K562 (cell line): ENCODE results near the gene SHB. TPM values are rescaled to one million over a fixed set of nuclear protein-coding genes. Genes with fewer than 3 reads are reported as not detected.

Source experiments
- CAMTA2 ChIP-seq: fragments of 250-450 bp; sonication (Bioruptor Pico); conservative IDR thresholded peaks from 2 replicates; pipeline ENCODE4 v1.5.1; 2022
- CEBPG ChIP-seq, 3 experiments: fragments of 200-800 bp in 1 of 3; sonication (Bioruptor generic) in 1 of 3; sonication (generic) in 1 of 3; formaldehyde crosslinking in 1 of 3; IDR thresholded peaks in 2 of 3; conservative IDR thresholded peaks in 1 of 3; 2 replicates each; pipeline versions ENCODE4 v1.6.1 to v1.8.0; 2016 to 2022; ENCODE audit warnings: missing compliant biosample characterization in 2 of 3, missing genetic modification characterization in 2 of 3, mild to moderate bottlenecking in 1 of 3, missing genetic modification reagents in 1 of 3
- CTBP1 ChIP-seq: fragments of 450-650 bp; IDR thresholded peaks from 2 replicates; pipeline ENCODE4 v1.6.1; 2016; ENCODE audit warnings: borderline replicate concordance
- ERF ChIP-seq: fragments of 450-650 bp; formaldehyde crosslinking; IDR thresholded peaks from 2 replicates; pipeline ENCODE4 v1.4.0; 2020; ENCODE audit warnings: mild to moderate bottlenecking, mixed read lengths
- GABPA ChIP-seq: fragments of 200-800 bp; sonication (Bioruptor generic); conservative IDR thresholded peaks from 2 replicates; pipeline ENCODE4 v1.6.1; 2016; ENCODE audit warnings: low read depth, missing genetic modification characterization, missing compliant biosample characterization
- HMG20B ChIP-seq: fragments of 250-450 bp; sonication (Bioruptor Pico); IDR thresholded peaks from 2 replicates; pipeline ENCODE4 v1.5.0; 2021; ENCODE audit warnings: mild to moderate bottlenecking
- JUND ChIP-seq, 2 experiments: IDR thresholded peaks; 2 replicates in 1 of 2; 3 replicates in 1 of 2; pipeline ENCODE4 v1.6.1; 2011; ENCODE audit warnings: borderline replicate concordance in 2 of 2, low read depth in 2 of 2, low read length in 2 of 2, improper control_type of control experiment in 1 of 2, missing biosample characterization in 1 of 2, missing genetic modification characterization in 1 of 2, missing genetic modification reagents in 1 of 2
- PCBP1 ChIP-seq: fragments of 200-400 bp; formaldehyde crosslinking; IDR thresholded peaks from 2 replicates; pipeline ENCODE4 v1.6.1; 2018; ENCODE audit warnings: mild to moderate bottlenecking, low read depth, low read length; ENCODE audit not compliant: poor library complexity, severe bottlenecking
- RBM25 ChIP-seq: fragments of 200-400 bp; formaldehyde crosslinking; IDR thresholded peaks from 2 replicates; pipeline ENCODE4 v1.6.1; 2018; ENCODE audit warnings: low read length, low read depth, moderate library complexity; ENCODE audit not compliant: severe bottlenecking
- TOE1 ChIP-seq, 2 experiments: fragments of 450-650 bp in 1 of 2; sonication (generic) in 1 of 2; formaldehyde crosslinking in 1 of 2; IDR thresholded peaks; 2 replicates each; pipeline versions ENCODE4 v1.7.1 to v1.8.0; 2016 to 2022; ENCODE audit warnings: borderline replicate concordance in 2 of 2, mild to moderate bottlenecking in 2 of 2, antibody characterized with exemption in 1 of 2, inconsistent platforms in 1 of 2, low read depth in 1 of 2, missing genetic modification reagents in 1 of 2, moderate library complexity in 1 of 2
- ZNF175 ChIP-seq: fragments of 200-800 bp; sonication (Bioruptor generic); IDR thresholded peaks from 2 replicates; pipeline ENCODE4 v1.6.1; 2016; ENCODE audit warnings: low read depth, mild to moderate bottlenecking, missing genetic modification characterization, missing compliant biosample characterization
- ZNF589 ChIP-seq: fragments of 200-800 bp; sonication (Bioruptor generic); IDR thresholded peaks from 2 replicates; pipeline ENCODE4 v1.6.1; 2016; ENCODE audit warnings: low read depth, missing genetic modification characterization, missing compliant biosample characterization
- polyA plus RNA-seq, 8 experiments: library from polyadenylated mRNA; depleted of rRNA in 4 of 8; stranded (reverse) in 5 of 8; unstranded in 3 of 8; fragments of >200 nt; fragmentation: Nextera tagmentation in 2 of 8; fragmentation: Illumina TruSeq in 1 of 8; extraction: Ambion mirVana in 2 of 8; extraction: Trizol in 1 of 8; gene quantifications; 2 replicates each; pipeline versions ENCODE4 v1.2.1 to v1.2.3, GENCODE V29; 2011 to 2014; ENCODE audit warnings: inconsistent platforms in 1 of 8, missing spikeins in 1 of 8
- total RNA-seq, 7 experiments: library from RNA; depleted of rRNA in 6 of 7; stranded (reverse); fragments of >200 nt in 6 of 7; fragmentation: Illumina TruSeq in 2 of 7; extraction: Trizol in 2 of 7; gene quantifications; 2 replicates each; pipeline versions ENCODE4 v1.2.1 to v1.2.3, GENCODE V29; 2011 to 2021; ENCODE audit warnings: low replicate concordance in 1 of 7
- TF ChIP-seq, protein P1 (sequence below): fragments of 450-650 bp; IDR thresholded peaks from 2 replicates; pipeline ENCODE4 v1.7.0; 2016; ENCODE audit warnings: borderline replicate concordance
- TF ChIP-seq, protein P2 (sequence below): fragments of 450-650 bp; IDR thresholded peaks from 2 replicates; pipeline ENCODE4 v1.6.1; 2017; ENCODE audit warnings: antibody characterized with exemption
- TF ChIP-seq, protein P3 (sequence below), 2 experiments: fragments of 250-450 bp in 1 of 2; fragments of 450-650 bp in 1 of 2; sonication (Bioruptor Pico) in 1 of 2; IDR thresholded peaks; 2 replicates each; pipeline versions ENCODE4 v1.6.1 to v1.8.0; 2016 to 2021; ENCODE audit warnings: mild to moderate bottlenecking in 2 of 2, moderate library complexity in 2 of 2, missing compliant biosample characterization in 1 of 2, missing genetic modification characterization in 1 of 2
- TF ChIP-seq, protein P4 (sequence below): fragments of 450-650 bp; formaldehyde crosslinking; IDR thresholded peaks from 2 replicates; pipeline ENCODE4 v1.4.0; 2022; ENCODE audit warnings: mild to moderate bottlenecking, moderate library complexity
- TF ChIP-seq, protein P5 (sequence below): fragments of 450-650 bp; IDR thresholded peaks from 2 replicates; pipeline ENCODE4 v1.6.1; 2016; ENCODE audit warnings: low read depth, mild to moderate bottlenecking, moderate library complexity

SHB gene
- total and polyA plus RNA-seq, 9 of the 15 experiments (the other 6 are each of a cell fraction or from before 2014, with no cell fraction given): 0.78 to 16.0 (median 5.3) TPM

DNA sequence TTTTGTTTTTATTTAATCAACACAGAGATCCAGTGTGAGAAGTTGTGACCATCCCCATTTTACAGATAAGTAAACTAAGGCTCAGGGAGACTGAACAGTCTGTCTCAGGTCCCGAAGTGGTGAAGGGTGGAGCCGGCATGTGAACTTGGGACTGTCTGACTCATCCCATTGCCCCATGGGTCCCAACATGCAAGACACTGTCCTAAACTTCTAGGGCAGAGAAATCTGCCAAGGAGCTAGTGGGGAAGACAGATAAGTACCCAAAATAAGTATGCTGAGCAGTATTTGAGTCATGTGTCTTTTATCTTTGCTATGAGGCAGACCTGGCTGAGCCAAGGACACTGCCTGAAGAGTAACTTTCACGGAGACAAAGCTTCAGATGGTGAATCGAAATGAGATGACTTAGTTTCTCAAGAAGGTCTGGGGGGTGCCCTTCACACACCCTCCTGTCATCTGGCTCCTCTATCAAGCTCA is 100.8 kb downstream of the SHB start (continued):
- 0 out of 2 replicates have a peak, but pooled peaks have one; percentile 41 for TF ChIP-seq ZNF175
- TF ChIP-seq CTBP1: peak; percentile 64; the same call in 1 of the 2 replicates
- TF ChIP-seq, protein P1, sequence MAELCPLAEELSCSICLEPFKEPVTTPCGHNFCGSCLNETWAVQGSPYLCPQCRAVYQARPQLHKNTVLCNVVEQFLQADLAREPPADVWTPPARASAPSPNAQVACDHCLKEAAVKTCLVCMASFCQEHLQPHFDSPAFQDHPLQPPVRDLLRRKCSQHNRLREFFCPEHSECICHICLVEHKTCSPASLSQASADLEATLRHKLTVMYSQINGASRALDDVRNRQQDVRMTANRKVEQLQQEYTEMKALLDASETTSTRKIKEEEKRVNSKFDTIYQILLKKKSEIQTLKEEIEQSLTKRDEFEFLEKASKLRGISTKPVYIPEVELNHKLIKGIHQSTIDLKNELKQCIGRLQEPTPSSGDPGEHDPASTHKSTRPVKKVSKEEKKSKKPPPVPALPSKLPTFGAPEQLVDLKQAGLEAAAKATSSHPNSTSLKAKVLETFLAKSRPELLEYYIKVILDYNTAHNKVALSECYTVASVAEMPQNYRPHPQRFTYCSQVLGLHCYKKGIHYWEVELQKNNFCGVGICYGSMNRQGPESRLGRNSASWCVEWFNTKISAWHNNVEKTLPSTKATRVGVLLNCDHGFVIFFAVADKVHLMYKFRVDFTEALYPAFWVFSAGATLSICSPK: no peak
- no peak for TF ChIP-seq HMG20B
- peak; percentile 59; the same call in 1 of the 2 replicates for TF ChIP-seq TOE1 (IDR thresholded peaks at IDR 0.05; ENCODE audit: borderline replicate concordance)
- TF ChIP-seq TOE1 (CRISPR knock-in tag; IDR thresholded peaks at IDR 0.05; ENCODE audit: borderline replicate concordance, low read depth): no peak
- no peak for TF ChIP-seq PCBP1
- TF ChIP-seq CEBPG (CRISPR knock-in tag; IDR thresholded peaks at IDR 0.05): peak; percentile 37; the same call in 1 of the 2 replicates
- no peak for TF ChIP-seq CEBPG (tag; conservative IDR thresholded peaks at IDR 0.05 in 1 of 2, IDR thresholded peaks at IDR 0.05 in 1 of 2)
- TF ChIP-seq, protein P2, sequence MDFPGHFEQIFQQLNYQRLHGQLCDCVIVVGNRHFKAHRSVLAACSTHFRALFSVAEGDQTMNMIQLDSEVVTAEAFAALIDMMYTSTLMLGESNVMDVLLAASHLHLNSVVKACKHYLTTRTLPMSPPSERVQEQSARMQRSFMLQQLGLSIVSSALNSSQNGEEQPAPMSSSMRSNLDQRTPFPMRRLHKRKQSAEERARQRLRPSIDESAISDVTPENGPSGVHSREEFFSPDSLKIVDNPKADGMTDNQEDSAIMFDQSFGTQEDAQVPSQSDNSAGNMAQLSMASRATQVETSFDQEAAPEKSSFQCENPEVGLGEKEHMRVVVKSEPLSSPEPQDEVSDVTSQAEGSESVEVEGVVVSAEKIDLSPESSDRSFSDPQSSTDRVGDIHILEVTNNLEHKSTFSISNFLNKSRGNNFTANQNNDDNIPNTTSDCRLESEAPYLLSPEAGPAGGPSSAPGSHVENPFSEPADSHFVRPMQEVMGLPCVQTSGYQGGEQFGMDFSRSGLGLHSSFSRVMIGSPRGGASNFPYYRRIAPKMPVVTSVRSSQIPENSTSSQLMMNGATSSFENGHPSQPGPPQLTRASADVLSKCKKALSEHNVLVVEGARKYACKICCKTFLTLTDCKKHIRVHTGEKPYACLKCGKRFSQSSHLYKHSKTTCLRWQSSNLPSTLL: no peak
- TF ChIP-seq, protein P3, sequence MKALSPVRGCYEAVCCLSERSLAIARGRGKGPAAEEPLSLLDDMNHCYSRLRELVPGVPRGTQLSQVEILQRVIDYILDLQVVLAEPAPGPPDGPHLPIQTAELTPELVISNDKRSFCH (CRISPR knock-in tag; IDR thresholded peaks at IDR 0.05): no peak
- TF ChIP-seq, protein P3 (tag; IDR thresholded peaks at IDR 0.05): no peak
- peak; percentile 91 for TF ChIP-seq JUND (IDR thresholded peaks at IDR 0.05; ENCODE audit: borderline replicate concordance, low read depth, low read length)
- peak; percentile 90 for TF ChIP-seq JUND (tag; IDR thresholded peaks at IDR 0.05; ENCODE audit: borderline replicate concordance, low read depth, low read length)
- TF ChIP-seq GABPA (tag): no peak
- TF ChIP-seq ZNF589 (CRISPR knock-in tag): 0 out of 2 replicates have a peak, but pooled peaks have one; percentile 26
- no peak for TF ChIP-seq ERF (CRISPR knock-in tag)
- TF ChIP-seq, protein P4, sequence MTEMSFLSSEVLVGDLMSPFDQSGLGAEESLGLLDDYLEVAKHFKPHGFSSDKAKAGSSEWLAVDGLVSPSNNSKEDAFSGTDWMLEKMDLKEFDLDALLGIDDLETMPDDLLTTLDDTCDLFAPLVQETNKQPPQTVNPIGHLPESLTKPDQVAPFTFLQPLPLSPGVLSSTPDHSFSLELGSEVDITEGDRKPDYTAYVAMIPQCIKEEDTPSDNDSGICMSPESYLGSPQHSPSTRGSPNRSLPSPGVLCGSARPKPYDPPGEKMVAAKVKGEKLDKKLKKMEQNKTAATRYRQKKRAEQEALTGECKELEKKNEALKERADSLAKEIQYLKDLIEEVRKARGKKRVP: no peak
- TF ChIP-seq CAMTA2 (CRISPR knock-in tag): no peak
- TF ChIP-seq, protein P5, sequence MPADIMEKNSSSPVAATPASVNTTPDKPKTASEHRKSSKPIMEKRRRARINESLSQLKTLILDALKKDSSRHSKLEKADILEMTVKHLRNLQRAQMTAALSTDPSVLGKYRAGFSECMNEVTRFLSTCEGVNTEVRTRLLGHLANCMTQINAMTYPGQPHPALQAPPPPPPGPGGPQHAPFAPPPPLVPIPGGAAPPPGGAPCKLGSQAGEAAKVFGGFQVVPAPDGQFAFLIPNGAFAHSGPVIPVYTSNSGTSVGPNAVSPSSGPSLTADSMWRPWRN: no peak
- TF ChIP-seq RBM25: peak; percentile 94
